ENCODE results near the gene KIAA1586. TPM values are rescaled to one million over a fixed set of nuclear protein-coding genes. Genes with fewer than 3 reads are reported as not detected.
A peak's percentile ranks its signal among the peaks of the same experiment; 100 is the strongest.

Gene KIAA1586
- total RNA-seq, 3 donors from 2014 or later = 3.2 to 14.1 (median 5.4) TPM

GRCh38 chr6:57078531-57079207 is 32.2 kb downstream of the KIAA1586 start:
- Histone ChIP-seq H3K9me3 (no peaks in the 10 kb centered on the region), H3K4me1 (ENCODE audit: low read depth) (no peaks in the 10 kb centered on the region), H3K36me3 (ENCODE audit: low read depth) (no peaks in the 10 kb centered on the region), H3K4me3 (no peak overlapping the region)
- no peak for ATAC-seq
- no peak for DNase-seq
- no peak for TF ChIP-seq CTCF (IDR thresholded peaks at IDR 0.05)
- intact Hi-C loops (cut with DNase I, micrococcal nuclease) = no loop called here

GRCh38 chr6:57085471-57085870 is 39.0 kb downstream of the KIAA1586 start:
- intact Hi-C loops (cut with DNase I, micrococcal nuclease) = no loop called here
- Histone ChIP-seq H3K4me3 (no peak overlapping the region), H3K4me1 (ENCODE audit: low read depth) (peaks cover 9% of the 10 kb centered on the region), H3K9me3 (no peaks in the 10 kb centered on the region), H3K36me3 (ENCODE audit: low read depth) (no peaks in the 10 kb centered on the region)
- no peak for DNase-seq
- ATAC-seq = no peak
- no peak for TF ChIP-seq CTCF (IDR thresholded peaks at IDR 0.05)

- Histone ChIP-seq H3K9me3 (no peaks in the 10 kb centered on the region), H3K36me3 (ENCODE audit: low read depth) (no peaks in the 10 kb centered on the region), H3K4me3 (no peak overlapping the region), H3K4me1 (ENCODE audit: low read depth) (peaks cover 15% of the 10 kb centered on the region)
- intact Hi-C loops (cut with DNase I, micrococcal nuclease) = no loop called here
- no peak for TF ChIP-seq CTCF (IDR thresholded peaks at IDR 0.05)
- DNase-seq (no peak), ATAC-seq (no peak)
Measured at GRCh38 chr6:57086843-57087242, 40.4 kb downstream of the KIAA1586 start.

- Histone ChIP-seq H3K36me3 (ENCODE audit: low read depth) (no peaks in the 10 kb centered on the region), H3K4me3 (no peak overlapping the region), H3K4me1 (ENCODE audit: low read depth) (peaks cover 24% of the 10 kb centered on the region), H3K9me3 (no peaks in the 10 kb centered on the region)
- TF ChIP-seq CTCF (IDR thresholded peaks at IDR 0.05) = no peak
- intact Hi-C loops (cut with DNase I, micrococcal nuclease) = no loop called here
- DNase-seq (no peak), ATAC-seq (no peak)
Measured at GRCh38 chr6:57087916-57088315, 41.4 kb downstream of the KIAA1586 start.

GRCh38 chr6:57089265-57089664 is 42.8 kb downstream of the KIAA1586 start:
- H3K4me1 ChIP-seq (ENCODE audit: low read depth) = peaks cover 28% of the 10 kb centered on the region
- no peak for TF ChIP-seq CTCF (IDR thresholded peaks at IDR 0.05)
- H3K9me3 ChIP-seq = no peaks in the 10 kb centered on the region
- no peaks in the 10 kb centered on the region for H3K36me3 ChIP-seq (ENCODE audit: low read depth)
- no peak overlapping the region for H3K4me3 ChIP-seq
- intact Hi-C loops (cut with DNase I, micrococcal nuclease) = no loop called here
- ATAC-seq (no peak), DNase-seq (peak in 1 of 3 donors; percentile 9)

Data from mucosa of descending colon (tissue), 3 donors.